Epithelial cell of esophagus (primary cell): ENCODE measurements around the gene SLC4A5.
A peak's percentile ranks its signal among the peaks of the same experiment; 100 is the strongest.

Experiments used
- DNase-seq: peaks from one replicate; pipeline ENCODE4 v3.0.0; 2010; ENCODE audit warnings: low read depth
- H3K4me3 ChIP-seq: 2 replicates; pipeline ENCODE4 v1.5.1; 2011; ENCODE audit warnings: mild to moderate bottlenecking, low read length, control low read depth
- TF ChIP-seq, protein P1 (sequence below): IDR thresholded peaks from 2 replicates; pipeline ENCODE4 v1.5.1; 2011; ENCODE audit warnings: low read depth, mild to moderate bottlenecking, low read length, control low read depth, inconsistent platforms; ENCODE audit not compliant: insufficient read depth; ENCODE audit errors: missing control alignments

SLC4A5 gene

DNA sequence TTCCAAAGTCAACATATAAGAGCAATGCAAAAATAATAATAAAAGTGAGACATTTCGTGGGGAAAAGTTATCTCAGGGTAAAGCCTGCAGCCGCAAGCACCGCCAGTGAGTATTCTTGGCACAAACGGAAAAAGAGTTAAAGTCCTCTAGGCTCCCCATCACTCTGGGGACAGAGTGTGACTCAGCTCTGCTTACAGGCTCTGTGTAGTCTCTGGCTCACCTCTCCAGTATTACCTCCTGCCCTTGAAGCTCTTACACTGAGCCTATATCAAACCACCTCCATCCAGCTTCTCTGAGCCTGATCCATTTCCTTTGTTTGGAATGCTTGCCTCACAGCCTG, 89.3 kb downstream of the SLC4A5 start:
- peak; percentile 10 for DNase-seq
- H3K4me3 ChIP-seq, result no peak overlapping the region
- TF ChIP-seq, protein P1, sequence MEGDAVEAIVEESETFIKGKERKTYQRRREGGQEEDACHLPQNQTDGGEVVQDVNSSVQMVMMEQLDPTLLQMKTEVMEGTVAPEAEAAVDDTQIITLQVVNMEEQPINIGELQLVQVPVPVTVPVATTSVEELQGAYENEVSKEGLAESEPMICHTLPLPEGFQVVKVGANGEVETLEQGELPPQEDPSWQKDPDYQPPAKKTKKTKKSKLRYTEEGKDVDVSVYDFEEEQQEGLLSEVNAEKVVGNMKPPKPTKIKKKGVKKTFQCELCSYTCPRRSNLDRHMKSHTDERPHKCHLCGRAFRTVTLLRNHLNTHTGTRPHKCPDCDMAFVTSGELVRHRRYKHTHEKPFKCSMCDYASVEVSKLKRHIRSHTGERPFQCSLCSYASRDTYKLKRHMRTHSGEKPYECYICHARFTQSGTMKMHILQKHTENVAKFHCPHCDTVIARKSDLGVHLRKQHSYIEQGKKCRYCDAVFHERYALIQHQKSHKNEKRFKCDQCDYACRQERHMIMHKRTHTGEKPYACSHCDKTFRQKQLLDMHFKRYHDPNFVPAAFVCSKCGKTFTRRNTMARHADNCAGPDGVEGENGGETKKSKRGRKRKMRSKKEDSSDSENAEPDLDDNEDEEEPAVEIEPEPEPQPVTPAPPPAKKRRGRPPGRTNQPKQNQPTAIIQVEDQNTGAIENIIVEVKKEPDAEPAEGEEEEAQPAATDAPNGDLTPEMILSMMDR, result no peak

DNA sequence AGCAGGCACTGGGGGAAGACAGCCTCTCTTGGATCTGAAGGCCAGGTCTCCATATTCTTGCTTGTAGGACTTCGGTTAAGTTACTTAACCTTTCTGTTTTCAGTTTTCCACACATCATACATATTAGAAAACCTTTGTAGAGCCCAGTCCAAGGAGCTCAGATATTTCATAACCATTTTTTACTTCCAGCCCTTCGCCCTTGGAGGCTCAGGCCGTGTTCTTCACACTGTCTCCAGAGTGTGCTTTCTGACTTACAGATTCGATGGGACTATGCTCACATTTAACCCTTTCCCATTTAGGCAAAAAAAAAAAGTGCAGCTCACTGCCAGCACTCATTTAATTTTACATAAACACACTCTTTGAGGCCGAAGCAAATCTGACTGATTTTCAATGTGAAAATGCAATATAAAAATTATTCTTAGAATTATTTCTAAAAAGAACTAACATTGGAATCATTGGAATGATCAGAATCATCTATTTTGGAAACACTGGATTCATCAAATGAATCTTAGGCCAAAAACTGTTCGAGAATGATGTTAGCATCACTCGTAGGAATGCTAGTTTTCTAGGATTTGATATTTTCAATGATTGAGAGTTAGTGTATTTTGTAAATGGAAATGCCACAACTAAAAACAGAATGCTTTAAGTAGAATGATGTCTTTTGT, 89.8 kb downstream of the SLC4A5 start:
- DNase-seq, result no peak
- TF ChIP-seq, protein P1, result no peak
- no peak overlapping the region for H3K4me3 ChIP-seq

DNA sequence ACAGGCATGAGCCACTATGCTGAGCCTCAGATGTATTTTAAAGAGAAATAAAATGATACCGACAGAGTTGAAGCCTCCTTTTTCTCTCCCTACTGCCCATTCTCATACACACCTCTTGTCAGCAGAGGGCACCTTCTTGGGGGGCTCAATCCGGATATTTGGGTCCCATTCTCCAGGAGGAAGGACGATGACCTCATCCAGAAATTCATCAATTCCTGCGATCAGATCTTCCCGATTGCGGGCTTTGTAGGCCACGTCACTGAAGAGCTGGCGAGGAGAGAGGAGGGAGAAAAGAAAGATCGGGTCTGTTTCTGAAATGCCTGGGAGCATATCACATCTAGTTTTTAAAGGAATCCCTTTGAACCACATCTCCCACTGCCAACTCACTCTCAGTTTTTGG, 90.4 kb downstream of the SLC4A5 start:
- TF ChIP-seq, protein P1, result no peak
- DNase-seq, result no peak
- H3K4me3 ChIP-seq, result no peak overlapping the region

DNA sequence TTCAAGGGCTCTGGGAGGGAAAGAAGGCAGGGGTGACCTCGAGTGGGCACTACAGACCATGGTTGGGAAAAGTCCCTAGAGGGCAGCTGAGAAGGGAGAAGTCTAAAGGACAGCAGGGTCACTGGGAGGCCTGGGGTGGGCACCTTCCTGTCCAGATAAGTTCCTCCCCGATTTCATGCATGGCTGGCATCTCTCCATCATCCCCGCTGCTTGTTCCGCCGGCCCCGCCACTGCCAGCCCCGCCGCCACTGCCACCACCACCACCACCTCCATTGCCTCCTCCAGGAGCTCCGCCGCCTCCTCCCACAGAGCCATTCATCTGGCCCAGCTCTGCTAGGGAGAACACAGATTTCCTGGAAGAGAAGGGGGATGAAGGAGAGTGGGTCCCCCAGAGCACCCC, 91.2 kb downstream of the SLC4A5 start:
- no peak overlapping the region for H3K4me3 ChIP-seq
- TF ChIP-seq, protein P1, result no peak
- no peak for DNase-seq

DNA sequence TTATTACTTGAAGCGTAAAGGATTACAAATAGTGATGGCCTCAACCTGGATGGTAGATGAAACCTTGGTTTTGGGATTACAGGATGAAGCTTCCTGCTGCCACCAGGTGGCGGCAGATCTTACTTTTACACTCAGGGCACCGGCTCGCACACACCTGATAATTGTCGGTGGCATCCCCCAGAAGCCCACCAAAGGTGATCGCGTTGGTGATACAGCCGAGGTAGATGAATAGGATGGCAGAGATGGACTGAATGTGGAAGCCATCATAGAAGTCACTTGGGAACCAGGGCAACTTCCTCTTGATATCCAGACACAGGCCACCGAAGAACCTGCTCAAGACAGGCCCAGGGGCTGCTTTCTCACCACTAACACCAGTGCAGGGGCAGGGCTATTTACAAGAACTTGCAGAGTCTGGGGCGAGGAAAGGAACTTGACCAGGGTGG, 93.0 kb downstream of the SLC4A5 start:
- TF ChIP-seq, protein P1, result peak; percentile 86
- no peak overlapping the region for H3K4me3 ChIP-seq
- DNase-seq, result peak; percentile 60

DNA sequence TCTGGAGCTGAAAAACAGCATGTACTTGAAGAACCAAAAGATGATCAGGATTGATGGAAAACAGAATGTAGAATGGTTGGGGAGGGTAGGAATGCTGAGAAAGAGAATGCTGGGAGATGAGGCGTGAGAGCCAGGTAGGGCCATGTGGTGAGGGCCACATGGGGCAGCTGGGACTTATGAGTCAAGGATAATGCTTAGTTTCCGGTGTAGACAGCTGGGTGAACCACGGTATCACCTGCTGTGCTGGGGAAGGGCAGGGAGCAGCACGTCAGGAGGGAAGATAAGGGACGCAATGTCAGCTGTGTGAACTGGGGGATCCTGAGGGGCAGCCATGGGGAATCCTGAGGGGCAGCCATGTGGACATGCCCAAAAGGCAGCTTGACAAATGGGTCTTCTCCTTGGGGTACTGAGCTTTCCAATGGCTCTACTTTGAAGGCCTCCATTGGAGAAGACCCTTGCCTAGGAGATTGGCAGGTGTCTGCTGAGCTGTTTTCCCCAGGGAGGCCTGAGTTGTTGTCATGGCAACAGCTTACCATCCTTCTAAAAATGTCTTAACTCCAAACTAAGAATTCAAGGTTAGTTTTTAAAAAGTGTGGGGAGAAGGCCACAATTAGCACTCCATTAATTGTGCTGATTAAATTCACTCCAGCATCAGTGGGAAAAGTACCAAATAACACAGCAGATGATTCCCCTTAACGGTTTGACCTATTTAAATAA, 93.7 kb downstream of the SLC4A5 start:
- no peak overlapping the region for H3K4me3 ChIP-seq
- peak; percentile 7 for DNase-seq
- TF ChIP-seq, protein P1, result no peak
